Measurements from ENCODE around the gene SOCS3. TPM values are rescaled to one million over a fixed set of nuclear protein-coding genes. Genes with fewer than 3 reads are reported as not detected.

The SOCS3 gene
- total RNA-seq, 1 experiment from 2014 or later = 53.1 TPM

- peak overlapping the region; percentile 89 for H3K27ac ChIP-seq (ENCODE audit: low read length)
- ATAC-seq = no peak; the same call in 1 of the 2 replicates
- CTCF ChIA-PET = interaction anchor here (1.0 to 1.2 kb wide), 2 partner anchors 14 to 25 kb away, joined by 3 to 9 read pairs; no protein-coding TSS in a partner anchor
- peaks cover 51% of the 10 kb centered on the region for H3K4me1 ChIP-seq (ENCODE audit: control insufficient read depth, insufficient read depth, low read length)
- no TSS peak for BruUV-seq (replicated peaks)
- no peaks in the 10 kb centered on the region for H3K27me3 ChIP-seq (ENCODE audit: control insufficient read depth, insufficient read depth, low read length)
- POLR2A ChIA-PET = interaction anchor here (0.6 kb wide), 1 partner anchor 24 kb away, joined by 6 read pairs; no protein-coding TSS in a partner anchor
- H3K9me3 ChIP-seq (ENCODE audit: control insufficient read depth, insufficient read depth, low read depth, low read length) = no peaks in the 10 kb centered on the region
- H3K4me3 ChIP-seq (ENCODE audit: low read depth in 2 of 2, low read length in 2 of 2) = peak overlapping the region; percentile 81 to 98
- peak; percentile 40; the same call in 1 of the 2 replicates for TF ChIP-seq TCF7L2 (IDR thresholded peaks at IDR 0.05; ENCODE audit: low read depth, low read length)
- TF ChIP-seq, protein P1, sequence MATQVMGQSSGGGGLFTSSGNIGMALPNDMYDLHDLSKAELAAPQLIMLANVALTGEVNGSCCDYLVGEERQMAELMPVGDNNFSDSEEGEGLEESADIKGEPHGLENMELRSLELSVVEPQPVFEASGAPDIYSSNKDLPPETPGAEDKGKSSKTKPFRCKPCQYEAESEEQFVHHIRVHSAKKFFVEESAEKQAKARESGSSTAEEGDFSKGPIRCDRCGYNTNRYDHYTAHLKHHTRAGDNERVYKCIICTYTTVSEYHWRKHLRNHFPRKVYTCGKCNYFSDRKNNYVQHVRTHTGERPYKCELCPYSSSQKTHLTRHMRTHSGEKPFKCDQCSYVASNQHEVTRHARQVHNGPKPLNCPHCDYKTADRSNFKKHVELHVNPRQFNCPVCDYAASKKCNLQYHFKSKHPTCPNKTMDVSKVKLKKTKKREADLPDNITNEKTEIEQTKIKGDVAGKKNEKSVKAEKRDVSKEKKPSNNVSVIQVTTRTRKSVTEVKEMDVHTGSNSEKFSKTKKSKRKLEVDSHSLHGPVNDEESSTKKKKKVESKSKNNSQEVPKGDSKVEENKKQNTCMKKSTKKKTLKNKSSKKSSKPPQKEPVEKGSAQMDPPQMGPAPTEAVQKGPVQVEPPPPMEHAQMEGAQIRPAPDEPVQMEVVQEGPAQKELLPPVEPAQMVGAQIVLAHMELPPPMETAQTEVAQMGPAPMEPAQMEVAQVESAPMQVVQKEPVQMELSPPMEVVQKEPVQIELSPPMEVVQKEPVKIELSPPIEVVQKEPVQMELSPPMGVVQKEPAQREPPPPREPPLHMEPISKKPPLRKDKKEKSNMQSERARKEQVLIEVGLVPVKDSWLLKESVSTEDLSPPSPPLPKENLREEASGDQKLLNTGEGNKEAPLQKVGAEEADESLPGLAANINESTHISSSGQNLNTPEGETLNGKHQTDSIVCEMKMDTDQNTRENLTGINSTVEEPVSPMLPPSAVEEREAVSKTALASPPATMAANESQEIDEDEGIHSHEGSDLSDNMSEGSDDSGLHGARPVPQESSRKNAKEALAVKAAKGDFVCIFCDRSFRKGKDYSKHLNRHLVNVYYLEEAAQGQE (IDR thresholded peaks at IDR 0.05; ENCODE audit: insufficient read depth in 1 of 2, low read depth in 2 of 2, low read length in 1 of 2) = 0 out of 4 replicates have a peak, but pooled peaks of 1 of the 2 experiments have one; percentile 6
- TF ChIP-seq POLR2AphosphoS5 (IDR thresholded peaks at IDR 0.05; ENCODE audit: low read depth, low read length) = 0 out of 2 replicates have a peak, but pooled peaks have one; percentile 9
- TF ChIP-seq, protein P2, sequence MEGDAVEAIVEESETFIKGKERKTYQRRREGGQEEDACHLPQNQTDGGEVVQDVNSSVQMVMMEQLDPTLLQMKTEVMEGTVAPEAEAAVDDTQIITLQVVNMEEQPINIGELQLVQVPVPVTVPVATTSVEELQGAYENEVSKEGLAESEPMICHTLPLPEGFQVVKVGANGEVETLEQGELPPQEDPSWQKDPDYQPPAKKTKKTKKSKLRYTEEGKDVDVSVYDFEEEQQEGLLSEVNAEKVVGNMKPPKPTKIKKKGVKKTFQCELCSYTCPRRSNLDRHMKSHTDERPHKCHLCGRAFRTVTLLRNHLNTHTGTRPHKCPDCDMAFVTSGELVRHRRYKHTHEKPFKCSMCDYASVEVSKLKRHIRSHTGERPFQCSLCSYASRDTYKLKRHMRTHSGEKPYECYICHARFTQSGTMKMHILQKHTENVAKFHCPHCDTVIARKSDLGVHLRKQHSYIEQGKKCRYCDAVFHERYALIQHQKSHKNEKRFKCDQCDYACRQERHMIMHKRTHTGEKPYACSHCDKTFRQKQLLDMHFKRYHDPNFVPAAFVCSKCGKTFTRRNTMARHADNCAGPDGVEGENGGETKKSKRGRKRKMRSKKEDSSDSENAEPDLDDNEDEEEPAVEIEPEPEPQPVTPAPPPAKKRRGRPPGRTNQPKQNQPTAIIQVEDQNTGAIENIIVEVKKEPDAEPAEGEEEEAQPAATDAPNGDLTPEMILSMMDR (IDR thresholded peaks at IDR 0.05) = no peak; the same call in 1 of the 2 replicates
- peak; percentile 28; the same call in 1 of the 2 replicates for TF ChIP-seq SIN3A (IDR thresholded peaks at IDR 0.05; ENCODE audit: borderline replicate concordance, insufficient read depth, low read depth, low read length)
- no peak for DNase-seq (ENCODE audit: low read depth, low spot score)
- peaks cover 10% of the 10 kb centered on the region; the same call in 1 of the 2 replicates for H3K36me3 ChIP-seq (ENCODE audit: control insufficient read depth, insufficient read depth, low read length)
- intact Hi-C loops (cut with micrococcal nuclease; ENCODE audit: unreplicated experiment) (no loop called here), in situ Hi-C loops (cut with HindIII; ENCODE audit: low pct_unique_long_range_greater_than_20kb, low sequenced_read_pairs) (no loop called here)
Measured at GRCh38 chr17:78358538-78359320, 1.1 kb downstream of the SOCS3 start.

GRCh38 chr17:78357672-78358537, 2.0 kb downstream of the SOCS3 start:
- no peaks in the 10 kb centered on the region for H3K9me3 ChIP-seq (ENCODE audit: control insufficient read depth, insufficient read depth, low read depth, low read length)
- H3K27me3 ChIP-seq (ENCODE audit: control insufficient read depth, insufficient read depth, low read length) = no peaks in the 10 kb centered on the region
- in situ Hi-C loops (cut with HindIII; ENCODE audit: low pct_unique_long_range_greater_than_20kb, low sequenced_read_pairs) = no loop called here
- peaks cover 10% of the 10 kb centered on the region; the same call in 1 of the 2 replicates for H3K36me3 ChIP-seq (ENCODE audit: control insufficient read depth, insufficient read depth, low read length)
- ChIA-PET CTCF (interaction anchor here (1.0 kb wide), 1 partner anchor 14 kb away, joined by 9 read pairs; no protein-coding TSS in a partner anchor), POLR2A (no interaction called here)
- intact Hi-C loops (cut with micrococcal nuclease; ENCODE audit: unreplicated experiment) = no loop called here
- peaks cover 57% of the 10 kb centered on the region for H3K4me1 ChIP-seq (ENCODE audit: control insufficient read depth, insufficient read depth, low read length)
- BruUV-seq (replicated peaks) = no TSS peak
- peak overlapping the region; percentile 89 for H3K27ac ChIP-seq (ENCODE audit: low read length)
- TF ChIP-seq POLR2AphosphoS5 (IDR thresholded peaks at IDR 0.05; ENCODE audit: low read depth, low read length) (peak; percentile 34; the same call in 1 of the 2 replicates), TCF7L2 (IDR thresholded peaks at IDR 0.05; ENCODE audit: low read depth, low read length) (no peak)
- ATAC-seq (no peak), DNase-seq (ENCODE audit: low read depth, low spot score) (no peak)
- H3K4me3 ChIP-seq (ENCODE audit: low read depth in 2 of 2, low read length in 2 of 2) = peak overlapping the region; percentile 81 to 98
